Omental fat pad (tissue), 4 donors: ENCODE measurements around the gene NAMPT. TPM values are rescaled to one million over a fixed set of nuclear protein-coding genes. Genes with fewer than 3 reads are reported as not detected.

Source experiments
- ATAC-seq: fragments of 150-250 bp; one replicate; pipeline ENCODE4 v1.9.1; 2016; ENCODE audit warnings: mild to moderate bottlenecking, moderate library complexity; ENCODE audit not compliant: low FRiP score
- DNase-seq: peaks from one replicate; pipeline ENCODE4 v3.0.0-alpha.2; 2019; ENCODE audit warnings: low spot score
- CTCF ChIP-seq, 3 donors: fragments of 450-650 bp; IDR thresholded peaks; one replicate each; pipeline ENCODE4 v1.5.1; 2016 to 2017; ENCODE audit warnings: antibody characterized with exemption in 3 of 3, mild to moderate bottlenecking in 3 of 3, moderate library complexity in 2 of 3
- small RNA-seq: library from RNA; depleted of rRNA; stranded (forward); fragments of <200 nt; gene quantifications from one replicate; pipeline ENCODE3, GENCODE V24; 2016
- total RNA-seq, 4 donors: library from RNA; depleted of rRNA; stranded (reverse); fragments of >200 nt; gene quantifications; one replicate each; pipeline ENCODE4 v1.1.0, GENCODE V29; 2016

NAMPT gene
- total RNA-seq, 4 donors from 2014 or later, result 636 to 2,401 (median 1,222) TPM

- no peak for TF ChIP-seq CTCF (IDR thresholded peaks at IDR 0.05)
- DNase-seq (no peak), ATAC-seq (no peak)
Measured at GRCh38 chr7:106203473-106203872, 81.3 kb downstream of the NAMPT start.

- no peak for DNase-seq
- ATAC-seq, result no peak
- TF ChIP-seq CTCF (IDR thresholded peaks at IDR 0.05), result no peak
Measured at GRCh38 chr7:106201164-106201563, 83.6 kb downstream of the NAMPT start.

GRCh38 chr7:106199813-106200364 lies 84.9 kb downstream of the NAMPT start:
- ATAC-seq (no peak), DNase-seq (no peak)
- no peak for TF ChIP-seq CTCF (IDR thresholded peaks at IDR 0.05)

- no peak for TF ChIP-seq CTCF (IDR thresholded peaks at IDR 0.05)
- no peak for ATAC-seq
Measured at GRCh38 chr7:106199024-106199423, 85.8 kb downstream of the NAMPT start.

More at GRCh38 chr7:106199024-106199423, 85.8 kb downstream of the NAMPT start:
- no peak for DNase-seq

Small RNAs within 50 kb of the gene (small RNA-seq; reads per million reads assigned to genes)
- gene RNU6-392P, result not detected

Other genes starting within 250 kb of the NAMPT start
- gene SYPL1, start 172.7 kb downstream of the NAMPT start, total RNA-seq, result 100 to 1,000 TPM in 1 of 4 donors, 10 to 100 TPM in 3; 61.5 to 120 (median 70.6) TPM